ENCODE measurements around the gene AUTS2. TPM values are rescaled to one million over a fixed set of nuclear protein-coding genes. Genes with fewer than 3 reads are reported as not detected.
A peak's percentile ranks its signal among the peaks of the same experiment; 100 is the strongest.

The AUTS2 gene
- total and polyA plus RNA-seq, 10 of the 15 experiments (the other 5 are each of a cell fraction or from before 2014, with no cell fraction given): 6.4 to 55.6 (median 21.6) TPM

- H3K79me2 ChIP-seq (ENCODE audit: control insufficient read depth, insufficient read depth, low read length): peaks cover under 1% of the 10 kb centered on the region
- H4K20me1 ChIP-seq (ENCODE audit: control insufficient read depth, insufficient read depth): no peaks in the 10 kb centered on the region
- TF ChIP-seq, protein P1, sequence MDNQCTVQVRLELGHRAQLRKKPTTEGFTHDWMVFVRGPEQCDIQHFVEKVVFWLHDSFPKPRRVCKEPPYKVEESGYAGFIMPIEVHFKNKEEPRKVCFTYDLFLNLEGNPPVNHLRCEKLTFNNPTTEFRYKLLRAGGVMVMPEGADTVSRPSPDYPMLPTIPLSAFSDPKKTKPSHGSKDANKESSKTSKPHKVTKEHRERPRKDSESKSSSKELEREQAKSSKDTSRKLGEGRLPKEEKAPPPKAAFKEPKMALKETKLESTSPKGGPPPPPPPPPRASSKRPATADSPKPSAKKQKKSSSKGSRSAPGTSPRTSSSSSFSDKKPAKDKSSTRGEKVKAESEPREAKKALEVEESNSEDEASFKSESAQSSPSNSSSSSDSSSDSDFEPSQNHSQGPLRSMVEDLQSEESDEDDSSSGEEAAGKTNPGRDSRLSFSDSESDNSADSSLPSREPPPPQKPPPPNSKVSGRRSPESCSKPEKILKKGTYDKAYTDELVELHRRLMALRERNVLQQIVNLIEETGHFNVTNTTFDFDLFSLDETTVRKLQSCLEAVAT (IDR thresholded peaks at IDR 0.05): no peak
- TF ChIP-seq EGR1 (IDR thresholded peaks at IDR 0.05; ENCODE audit: borderline replicate concordance in 1 of 2, low read depth in 2 of 2, low read length in 2 of 2): no peak
- TF ChIP-seq ZNF384 (IDR thresholded peaks at IDR 0.05; ENCODE audit: borderline replicate concordance, low read depth, low read length): no peak
- no peak overlapping the region for H3K27ac ChIP-seq (ENCODE audit: control insufficient read depth, insufficient read depth)
- no peak overlapping the region for H2AFZ ChIP-seq (ENCODE audit: control insufficient read depth, low read depth, low read length)
- no peaks in the 10 kb centered on the region; the same call in 2 of the 3 replicates for H3K9me3 ChIP-seq (replicated peaks; ENCODE audit: control insufficient read depth, insufficient read depth, low read length)
- H3K4me3 ChIP-seq: no peak overlapping the region
- no peaks in the 10 kb centered on the region for H3K27me3 ChIP-seq (replicated peaks in 1 of 2; ENCODE audit: control insufficient read depth in 2 of 2, insufficient read depth in 2 of 2, low read length in 1 of 2)
- FAIRE-seq: no peak
- no peak overlapping the region for H3K9ac ChIP-seq (ENCODE audit: control insufficient read depth, insufficient read depth, low read length)
- WGBS (ENCODE audit: insufficient coverage, insufficient replicate concordance, low lambda C conversion rate, missing lambda C conversion rate): 23% methylated on average over 3 of the region's 3 CpGs
- RAD21 ChIA-PET (ENCODE audit: unreplicated experiment): no interaction called here
- peaks cover 22% of the 10 kb centered on the region for H3K4me1 ChIP-seq (ENCODE audit: control insufficient read depth, insufficient read depth, low read length)
- 0 out of 4 replicates have a peak, but pooled peaks cover 0 to 5% of the 10 kb centered on the region in 2 experiments for H3K36me3 ChIP-seq (ENCODE audit: control insufficient read depth in 2 of 2, insufficient read depth in 2 of 2, low read length in 1 of 2)
- BruUV-seq (replicated peaks): no TSS peak
- no peak for ATAC-seq
- SMC1A ChIA-PET (ENCODE audit: uncharacterized antibody, unreplicated experiment): interaction anchor here (0.8 to 1.9 kb wide), 6 partner anchors 10 to 61 kb away, joined by 3 to 9 read pairs (median 6); no protein-coding TSS in a partner anchor
- intact Hi-C loops (cut with micrococcal nuclease; ENCODE audit: unreplicated experiment) (no loop called here), in situ Hi-C loops (cut with MboI) (no loop called here)
- DNase-seq (ENCODE audit: low read depth, low spot score): no peak
- H3K4me2 ChIP-seq (ENCODE audit: control insufficient read depth, insufficient read depth): no peak overlapping the region
- POLR2A ChIA-PET: no interaction called here
- CTCF ChIA-PET: interaction anchor here (1.5 kb wide), 1 partner anchor 46 kb away, joined by 3 read pairs; no protein-coding TSS in a partner anchor
These were observed 287.2 kb downstream of the AUTS2 start for GRCh38 chr7:69885431-69885830.

DNA sequence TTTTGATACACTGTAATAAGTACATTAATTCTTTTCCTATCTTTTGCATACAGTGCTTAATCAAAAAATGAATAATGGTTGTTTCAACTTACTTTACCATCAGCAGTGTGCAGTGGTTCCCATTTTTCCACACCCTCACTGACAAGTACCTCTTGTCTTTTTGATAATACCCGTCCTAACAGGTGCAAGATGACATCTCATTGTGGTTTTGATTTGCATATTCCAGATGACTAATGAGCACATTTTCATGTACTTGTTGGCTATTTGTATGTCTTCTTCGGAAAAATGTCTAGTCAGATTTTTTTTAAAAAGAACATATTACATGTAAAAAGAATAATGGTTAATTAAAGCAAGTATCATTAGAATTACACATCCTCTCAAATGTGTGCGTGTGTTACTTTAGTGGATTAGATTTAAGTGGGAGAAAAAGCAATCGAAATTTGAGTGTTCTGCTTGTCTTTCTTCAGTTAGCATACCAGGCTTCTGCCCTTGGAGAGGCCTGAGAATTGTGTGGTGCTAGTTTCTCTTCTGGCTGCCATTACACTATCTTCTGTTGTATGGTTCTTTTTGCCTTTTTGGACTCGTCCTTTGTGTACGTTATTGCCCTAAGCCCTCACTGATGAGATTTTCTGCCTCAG, 291.2 kb downstream of the AUTS2 start:
- Histone ChIP-seq H3K27ac (ENCODE audit: control insufficient read depth, insufficient read depth) (peak overlapping the region; percentile 90), H2AFZ (ENCODE audit: control insufficient read depth, low read depth, low read length) (peak overlapping the region; percentile 75), H3K4me2 (ENCODE audit: control insufficient read depth, insufficient read depth) (peak overlapping the region; percentile 87), H3K27me3 (replicated peaks in 1 of 2; ENCODE audit: control insufficient read depth in 2 of 2, insufficient read depth in 2 of 2, low read length in 1 of 2) (no peaks in the 10 kb centered on the region), H3K36me3 (ENCODE audit: control insufficient read depth in 2 of 2, insufficient read depth in 2 of 2, low read length in 1 of 2) (no peaks in the 10 kb centered on the region), H3K9ac (ENCODE audit: control insufficient read depth, insufficient read depth, low read length) (peak overlapping the region; percentile 69), H3K9me3 (replicated peaks; ENCODE audit: control insufficient read depth, insufficient read depth, low read length) (no peaks in the 10 kb centered on the region; the same call in 2 of the 3 replicates), H3K4me1 (ENCODE audit: control insufficient read depth, insufficient read depth, low read length) (peaks cover 17% of the 10 kb centered on the region), H4K20me1 (ENCODE audit: control insufficient read depth, insufficient read depth) (no peaks in the 10 kb centered on the region), H3K79me2 (ENCODE audit: control insufficient read depth, insufficient read depth, low read length) (peaks cover 13% of the 10 kb centered on the region), H3K4me3 (peak overlapping the region; percentile 52)
- no TSS peak for BruUV-seq (replicated peaks)
- FAIRE-seq: peak; percentile 83
- intact Hi-C loops (cut with micrococcal nuclease; ENCODE audit: unreplicated experiment): loop anchor here (2.0 kb wide), 2 partner anchors 65 to 289 kb away; no protein-coding TSS in a partner anchor
- peak; percentile 60 for DNase-seq (ENCODE audit: low read depth, low spot score)
- ChIA-PET SMC1A (ENCODE audit: uncharacterized antibody, unreplicated experiment) (interaction anchor here (0.6 to 1.7 kb wide), 3 partner anchors 16 to 32 kb away, joined by 3 to 4 read pairs (median 3); no protein-coding TSS in a partner anchor), RAD21 (ENCODE audit: unreplicated experiment) (interaction anchor here (1.3 kb wide), 1 partner anchor 64 kb away, joined by 3 read pairs; no protein-coding TSS in a partner anchor), CTCF (no interaction called here), POLR2A (no interaction called here)
- in situ Hi-C loops (cut with MboI): no loop called here
- WGBS (ENCODE audit: insufficient coverage, insufficient replicate concordance, low lambda C conversion rate, missing lambda C conversion rate): 27% methylated on average over 6 of the region's 6 CpGs
- ATAC-seq: peak; percentile 83
- TF ChIP-seq ZNF207 (IDR thresholded peaks at IDR 0.05; ENCODE audit: borderline replicate concordance) (no peak), IKZF2 (IDR thresholded peaks at IDR 0.05) (peak; percentile 72 to 79), PML (IDR thresholded peaks at IDR 0.05; ENCODE audit: low read length) (peak; percentile 78; the same call in 1 of the 2 replicates), NR2C2 (IDR thresholded peaks at IDR 0.05; ENCODE audit: borderline replicate concordance, control insufficient read depth, insufficient read length, low read depth) (no peak), CEBPB (IDR thresholded peaks at IDR 0.05; ENCODE audit: borderline replicate concordance in 1 of 2, low read depth in 2 of 2, low read length in 2 of 2) (0 out of 4 replicates have a peak, but pooled peaks of 1 of the 2 experiments have one; percentile 17), MEF2B (IDR thresholded peaks at IDR 0.05; ENCODE audit: partially characterized antibody, poor library complexity, severe bottlenecking) (peak; percentile 34)
- TF ChIP-seq, protein P2, sequence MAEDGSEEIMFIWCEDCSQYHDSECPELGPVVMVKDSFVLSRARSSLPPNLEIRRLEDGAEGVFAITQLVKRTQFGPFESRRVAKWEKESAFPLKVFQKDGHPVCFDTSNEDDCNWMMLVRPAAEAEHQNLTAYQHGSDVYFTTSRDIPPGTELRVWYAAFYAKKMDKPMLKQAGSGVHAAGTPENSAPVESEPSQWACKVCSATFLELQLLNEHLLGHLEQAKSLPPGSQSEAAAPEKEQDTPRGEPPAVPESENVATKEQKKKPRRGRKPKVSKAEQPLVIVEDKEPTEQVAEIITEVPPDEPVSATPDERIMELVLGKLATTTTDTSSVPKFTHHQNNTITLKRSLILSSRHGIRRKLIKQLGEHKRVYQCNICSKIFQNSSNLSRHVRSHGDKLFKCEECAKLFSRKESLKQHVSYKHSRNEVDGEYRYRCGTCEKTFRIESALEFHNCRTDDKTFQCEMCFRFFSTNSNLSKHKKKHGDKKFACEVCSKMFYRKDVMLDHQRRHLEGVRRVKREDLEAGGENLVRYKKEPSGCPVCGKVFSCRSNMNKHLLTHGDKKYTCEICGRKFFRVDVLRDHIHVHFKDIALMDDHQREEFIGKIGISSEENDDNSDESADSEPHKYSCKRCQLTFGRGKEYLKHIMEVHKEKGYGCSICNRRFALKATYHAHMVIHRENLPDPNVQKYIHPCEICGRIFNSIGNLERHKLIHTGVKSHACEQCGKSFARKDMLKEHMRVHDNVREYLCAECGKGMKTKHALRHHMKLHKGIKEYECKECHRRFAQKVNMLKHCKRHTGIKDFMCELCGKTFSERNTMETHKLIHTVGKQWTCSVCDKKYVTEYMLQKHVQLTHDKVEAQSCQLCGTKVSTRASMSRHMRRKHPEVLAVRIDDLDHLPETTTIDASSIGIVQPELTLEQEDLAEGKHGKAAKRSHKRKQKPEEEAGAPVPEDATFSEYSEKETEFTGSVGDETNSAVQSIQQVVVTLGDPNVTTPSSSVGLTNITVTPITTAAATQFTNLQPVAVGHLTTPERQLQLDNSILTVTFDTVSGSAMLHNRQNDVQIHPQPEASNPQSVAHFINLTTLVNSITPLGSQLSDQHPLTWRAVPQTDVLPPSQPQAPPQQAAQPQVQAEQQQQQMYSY (CRISPR knock-in tag; IDR thresholded peaks at IDR 0.05): no peak

Data from GM12878 (cell line).